Neuronal stem cell (in vitro differentiated cells): Measurements from ENCODE around the gene SAMD11.

ENCODE experiments used
- DNase-seq: peaks from one replicate; pipeline ENCODE4 v3.0.0-alpha.2; 2013; ENCODE audit warnings: low spot score
- H2AFZ ChIP-seq: one replicate; pipeline ENCODE4 v1.6.1; 2013; ENCODE audit warnings: mild to moderate bottlenecking, low read length, inconsistent platforms
- H2AK5ac ChIP-seq: 2 replicates; pipeline ENCODE4 v1.6.1; 2013; ENCODE audit warnings: low read depth, mild to moderate bottlenecking, inconsistent platforms, low read length, moderate library complexity, mixed read lengths
- H2BK120ac ChIP-seq: 2 replicates; pipeline ENCODE4 v1.6.1; 2013; ENCODE audit warnings: low read depth, mild to moderate bottlenecking, inconsistent platforms, low read length, moderate library complexity, mixed read lengths
- H2BK12ac ChIP-seq: one replicate; pipeline ENCODE4 v1.6.1; 2013; ENCODE audit warnings: low read length, inconsistent platforms
- H2BK15ac ChIP-seq: 2 replicates; pipeline ENCODE4 v1.6.1; 2013; ENCODE audit warnings: mild to moderate bottlenecking, low read length, inconsistent platforms, mixed read lengths
- H2BK5ac ChIP-seq: one replicate; pipeline ENCODE4 v1.6.1; 2013; ENCODE audit warnings: inconsistent platforms, mild to moderate bottlenecking, low read length, moderate library complexity
- H3K14ac ChIP-seq: one replicate; pipeline ENCODE4 v1.6.1; 2013; ENCODE audit warnings: low read length, inconsistent platforms
- H3K18ac ChIP-seq: 2 replicates; pipeline ENCODE4 v1.6.1; 2013; ENCODE audit warnings: low read length, inconsistent platforms
- H3K23ac ChIP-seq: 2 replicates; pipeline ENCODE4 v1.6.1; 2013; ENCODE audit warnings: low read depth, mild to moderate bottlenecking, mixed read lengths, low read length, inconsistent platforms; ENCODE audit not compliant: poor library complexity
- H3K27ac ChIP-seq: replicated peaks from 3 replicates; pipeline ENCODE4 v1.5.1; 2013; ENCODE audit warnings: low read length, inconsistent platforms
- H3K27me3 ChIP-seq, 3 experiments: 2 replicates each; pipeline ENCODE4 v1.6.1; 2013; ENCODE audit warnings: low read length in 3 of 3, mild to moderate bottlenecking in 2 of 3, inconsistent platforms in 1 of 3, low read depth in 1 of 3, mixed read lengths in 1 of 3, moderate library complexity in 1 of 3; ENCODE audit not compliant: control insufficient read depth in 3 of 3, insufficient read depth in 3 of 3
- H3K36me3 ChIP-seq, 2 donors: replicated peaks in 1 of 2; 2 replicates each; pipeline ENCODE4 v1.6.1; 2013; ENCODE audit warnings: low read length in 2 of 2; ENCODE audit not compliant: control insufficient read depth in 2 of 2, insufficient read depth in 2 of 2
- H3K4ac ChIP-seq: 2 replicates; pipeline ENCODE4 v1.6.1; 2013; ENCODE audit warnings: inconsistent platforms, mild to moderate bottlenecking, low read length, moderate library complexity
- H3K4me1 ChIP-seq, 2 donors: 1 replicate in 1 of 2; 2 replicates in 1 of 2; pipeline ENCODE4 v1.6.1; 2013; ENCODE audit warnings: low read length in 2 of 2, low read depth in 1 of 2; ENCODE audit not compliant: control insufficient read depth in 2 of 2, insufficient read depth in 1 of 2
- H3K4me2 ChIP-seq: one replicate; pipeline ENCODE4 v1.6.1; 2013; ENCODE audit warnings: mild to moderate bottlenecking, low read length, inconsistent platforms; ENCODE audit not compliant: insufficient read depth, poor library complexity, severe bottlenecking
- H3K4me3 ChIP-seq, 2 donors: 2 replicates each; pipeline ENCODE4 v1.5.1; 2013; ENCODE audit warnings: low read length in 2 of 2, mild to moderate bottlenecking in 2 of 2, inconsistent platforms in 1 of 2, moderate library complexity in 1 of 2
- H3K79me1 ChIP-seq: one replicate; pipeline ENCODE4 v1.6.1; 2013; ENCODE audit warnings: low read depth, mild to moderate bottlenecking, inconsistent platforms, low read length, moderate library complexity
- H3K9ac ChIP-seq: one replicate; pipeline ENCODE4 v1.6.1; 2013; ENCODE audit warnings: mild to moderate bottlenecking, low read depth, low read length, inconsistent platforms; ENCODE audit not compliant: poor library complexity
- H3K9me3 ChIP-seq, 2 donors: replicated peaks in 1 of 2; 2 replicates each; pipeline versions ENCODE3 to v1.6.1; 2013; ENCODE audit warnings: low read length in 2 of 2, mild to moderate bottlenecking in 2 of 2, inconsistent platforms in 1 of 2, low read depth in 1 of 2, mixed read lengths in 1 of 2, moderate library complexity in 1 of 2; ENCODE audit not compliant: control insufficient read depth in 2 of 2, insufficient read depth in 1 of 2
- H4K8ac ChIP-seq: one replicate; pipeline ENCODE4 v1.6.1; 2013; ENCODE audit warnings: low read depth, mild to moderate bottlenecking, inconsistent platforms, low read length, moderate library complexity
- H4K91ac ChIP-seq: one replicate; pipeline ENCODE4 v1.6.1; 2013; ENCODE audit warnings: low read length, low read depth, mild to moderate bottlenecking, inconsistent platforms; ENCODE audit not compliant: poor library complexity
- WGBS, 2 donors: extraction: QIAGEN DNeasy Blood & Tissue Kit; methylation state at CpG; one replicate each; pipeline ENCODE4 v1.1.7; 2013; ENCODE audit warnings: missing lambda C conversion rate in 2 of 2, mixed read lengths in 1 of 2; ENCODE audit not compliant: insufficient read length in 2 of 2, insufficient replicate concordance in 1 of 2; ENCODE audit errors: extremely low coverage in 2 of 2; 5-methylcytosine and 5-hydroxymethylcytosine counted together

The SAMD11 gene

DNA sequence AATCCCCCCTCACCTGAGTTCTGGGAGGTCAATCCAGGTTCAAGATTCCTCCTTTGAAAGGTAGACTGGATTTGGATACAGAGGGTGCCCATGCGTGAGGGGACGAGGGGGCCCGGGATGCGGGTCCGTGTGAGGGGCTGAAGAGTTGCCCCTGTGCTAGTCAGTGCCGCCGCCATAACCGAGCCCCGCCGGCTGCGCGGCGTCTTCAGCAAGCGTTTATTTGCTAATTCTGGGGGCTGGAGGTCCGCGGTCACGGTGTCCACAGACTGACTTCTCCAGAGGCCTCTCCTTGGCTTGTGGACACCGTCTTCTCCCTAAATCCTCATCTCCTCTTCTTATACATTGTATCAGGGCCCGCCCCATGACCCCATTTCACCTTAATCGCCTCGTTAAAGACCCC is 20.9 kb upstream of the SAMD11 start:
- H3K4me1 ChIP-seq, result peaks cover 0 to 4% of the 10 kb centered on the region in 2 donors
- no peaks in the 10 kb centered on the region for H3K9me3 ChIP-seq
- no peak overlapping the region for H3K4me2 ChIP-seq
- no peak overlapping the region for H2BK12ac ChIP-seq
- no peak overlapping the region for H3K18ac ChIP-seq
- no peak overlapping the region for H3K4ac ChIP-seq
- H2AK5ac ChIP-seq, result no peak overlapping the region
- no peak overlapping the region for H4K8ac ChIP-seq
- no peak overlapping the region for H3K27ac ChIP-seq
- H2BK120ac ChIP-seq, result no peak overlapping the region
- no peak overlapping the region for H3K4me3 ChIP-seq
- H3K36me3 ChIP-seq, result peaks cover 0 to 11% of the 10 kb centered on the region in 2 donors
- H2AFZ ChIP-seq, result no peak overlapping the region
- no peaks in the 10 kb centered on the region for H3K79me1 ChIP-seq
- no peak overlapping the region for H2BK15ac ChIP-seq
- no peak overlapping the region for H3K14ac ChIP-seq
- no peak overlapping the region for H3K23ac ChIP-seq
- DNase-seq, result no peak
- no peak overlapping the region for H3K9ac ChIP-seq
- H2BK5ac ChIP-seq, result no peak overlapping the region
- peaks cover 2 to 54% (median 37%) of the 10 kb centered on the region in 3 experiments for H3K27me3 ChIP-seq
- H4K91ac ChIP-seq, result no peak overlapping the region
- no CpG with 5 or more reads among the region's 21 CpGs for WGBS, 2 donors

DNA sequence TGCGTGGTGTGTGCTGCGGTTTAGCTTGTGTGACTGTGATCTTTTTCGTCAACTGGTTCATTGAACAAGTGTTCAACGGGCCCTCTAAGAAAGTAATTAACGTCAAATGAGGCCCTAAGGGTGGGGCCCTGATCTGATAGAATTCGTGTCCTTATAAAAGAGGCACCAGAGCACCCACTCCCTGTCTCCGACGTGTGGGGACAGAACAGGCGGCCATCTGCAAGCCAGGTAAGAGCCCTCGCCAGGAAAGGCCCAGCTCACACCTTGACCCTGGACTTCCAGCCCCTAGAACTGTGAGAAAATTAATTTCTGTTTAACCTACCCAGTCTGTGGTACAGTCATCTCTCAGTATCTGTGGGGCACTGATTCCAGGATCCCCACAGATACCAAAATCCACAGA is 20.4 kb upstream of the SAMD11 start:
- Histone ChIP-seq H2BK5ac (no peak overlapping the region), H3K4me3 (peak overlapping the region in 1 of 2 donors; percentile 45), H2BK120ac (no peak overlapping the region), H2AK5ac (no peak overlapping the region), H3K4ac (no peak overlapping the region), H3K23ac (no peak overlapping the region), H3K4me2 (no peak overlapping the region), H3K79me1 (no peaks in the 10 kb centered on the region), H4K91ac (no peak overlapping the region), H3K27me3 (peaks cover 2 to 49% (median 38%) of the 10 kb centered on the region in 3 experiments), H2BK15ac (no peak overlapping the region), H3K9ac (no peak overlapping the region), H2BK12ac (no peak overlapping the region), H3K4me1 (peaks cover 0 to 4% of the 10 kb centered on the region in 2 donors), H3K14ac (no peak overlapping the region), H3K27ac (no peak overlapping the region), H3K9me3 (no peaks in the 10 kb centered on the region), H3K18ac (no peak overlapping the region), H2AFZ (peak overlapping the region; percentile 86), H4K8ac (no peak overlapping the region), H3K36me3 (peaks cover 0 to 11% of the 10 kb centered on the region in 2 donors)
- DNase-seq, result no peak
- WGBS, 2 donors, result no CpG with 5 or more reads among the region's 10 CpGs

DNA sequence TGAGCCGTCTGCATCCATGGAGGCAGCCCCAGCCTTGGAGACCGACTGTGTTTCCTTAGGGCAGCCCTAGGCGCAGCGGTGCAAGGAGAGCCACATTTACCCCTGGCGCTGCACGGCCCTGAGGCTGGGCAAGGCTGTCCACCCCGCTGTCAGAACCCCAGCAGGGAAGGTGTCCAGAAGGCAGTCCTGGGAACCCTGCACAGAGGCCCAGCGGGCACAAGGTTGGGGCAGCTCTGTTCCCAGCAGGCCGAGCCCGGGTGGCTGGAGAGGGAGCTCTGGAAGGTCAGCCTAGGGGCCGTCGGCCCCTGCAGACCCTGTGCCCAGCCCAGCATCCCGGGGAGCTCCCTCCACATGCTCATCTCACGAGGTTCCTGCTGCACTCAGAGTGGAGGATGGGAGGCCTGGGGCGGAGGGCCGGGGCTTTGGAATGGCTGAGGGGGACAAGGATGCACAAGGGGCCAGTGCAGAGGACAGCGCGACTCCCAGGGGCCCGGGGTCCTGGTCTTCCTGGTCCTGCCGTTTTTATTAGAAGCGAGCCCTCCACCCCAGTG is 19.9 kb upstream of the SAMD11 start:
- H3K4me3 ChIP-seq, result peak overlapping the region in 1 of 2 donors; percentile 45
- DNase-seq, result no peak

DNA sequence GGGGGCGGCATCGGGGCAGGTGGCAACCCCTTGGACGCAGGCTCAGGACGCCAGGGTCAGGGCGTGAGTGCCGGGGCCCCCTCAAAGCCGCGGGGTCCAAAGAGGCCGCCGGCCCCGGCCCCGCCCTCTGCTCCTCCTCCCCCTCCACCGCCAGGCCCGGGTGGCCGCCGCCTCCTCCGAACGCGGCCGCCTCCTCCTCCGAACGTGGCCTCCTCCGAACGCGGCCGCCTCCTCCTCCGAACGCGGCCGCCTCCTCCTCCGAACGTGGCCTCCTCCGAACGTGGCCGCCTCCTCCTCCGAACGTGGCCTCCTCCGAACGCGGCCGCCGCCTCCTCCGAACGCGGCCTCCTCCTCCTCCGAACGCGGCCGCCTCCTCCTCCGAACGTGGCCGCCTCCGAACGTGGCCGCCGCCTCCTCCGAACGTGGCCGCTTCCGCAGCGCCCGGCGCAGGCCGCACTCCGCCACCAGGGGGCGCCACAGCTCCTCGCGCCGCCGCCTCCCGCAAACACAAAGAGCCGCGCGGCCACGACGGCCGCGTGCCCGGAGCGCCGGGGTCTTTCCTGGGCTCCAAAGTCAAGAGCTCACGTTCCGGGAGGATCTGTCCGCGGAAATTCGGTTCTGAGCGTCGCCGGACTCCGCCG is 19.3 kb upstream of the SAMD11 start:
- Histone ChIP-seq H2AFZ (peak overlapping the region; percentile 92), H2BK12ac (no peak overlapping the region), H3K18ac (peak overlapping the region; percentile 65), H3K9me3 (no peaks in the 10 kb centered on the region), H3K27me3 (peaks cover 2 to 42% (median 38%) of the 10 kb centered on the region in 3 experiments), H2BK15ac (no peak overlapping the region), H4K8ac (no peak overlapping the region), H4K91ac (no peak overlapping the region), H2BK120ac (no peak overlapping the region), H3K4me3 (peak overlapping the region; percentile 45 to 72), H3K23ac (peak overlapping the region; percentile 86), H3K4ac (no peak overlapping the region), H2AK5ac (no peak overlapping the region), H3K4me1 (peaks cover 0 to 4% of the 10 kb centered on the region in 2 donors), H3K4me2 (peak overlapping the region; percentile 58), H3K27ac (no peak overlapping the region), H3K9ac (peak overlapping the region; percentile 83), H3K79me1 (no peaks in the 10 kb centered on the region), H3K36me3 (peaks cover 0 to 11% of the 10 kb centered on the region in 2 donors), H2BK5ac (no peak overlapping the region), H3K14ac (no peak overlapping the region)
- WGBS, 2 donors, result no CpG with 5 or more reads among the region's 91 CpGs
- DNase-seq, result peak; percentile 80

More for the DNA sequence above, 19.9 kb upstream of the SAMD11 start:
- Histone ChIP-seq H3K4me1 (peaks cover 0 to 4% of the 10 kb centered on the region in 2 donors), H3K79me1 (no peaks in the 10 kb centered on the region), H3K18ac (no peak overlapping the region), H2BK5ac (no peak overlapping the region), H2BK15ac (no peak overlapping the region), H3K9ac (no peak overlapping the region), H4K8ac (no peak overlapping the region), H2BK12ac (no peak overlapping the region), H2BK120ac (no peak overlapping the region), H3K4ac (no peak overlapping the region), H3K9me3 (no peaks in the 10 kb centered on the region), H2AFZ (peak overlapping the region; percentile 86), H3K23ac (no peak overlapping the region), H3K14ac (no peak overlapping the region), H4K91ac (no peak overlapping the region), H2AK5ac (peak overlapping the region; percentile 20), H3K27ac (no peak overlapping the region), H3K4me2 (no peak overlapping the region), H3K36me3 (peaks cover 0 to 11% of the 10 kb centered on the region in 2 donors), H3K27me3 (peaks cover 2 to 46% (median 38%) of the 10 kb centered on the region in 3 experiments)
- WGBS, 2 donors, result no CpG with 5 or more reads among the region's 21 CpGs
